SH-SY5Y (cell line): Measurements from ENCODE around the gene NRP1.

Experiments used
- GATA2 ChIP-seq: IDR thresholded peaks from 2 replicates; pipeline ENCODE4 v1.6.1; 2011; ENCODE audit warnings: mild to moderate bottlenecking, low read depth, low read length
- GATA3 ChIP-seq: IDR thresholded peaks from 2 replicates; pipeline ENCODE4 v1.6.1; 2011; ENCODE audit warnings: low read depth, mild to moderate bottlenecking, low read length, moderate library complexity

NRP1 gene

GRCh38 chr10:33180921-33181320 lies 153.5 kb downstream of the NRP1 start:
- TF ChIP-seq GATA3 (no peak), GATA2 (no peak)

DNA sequence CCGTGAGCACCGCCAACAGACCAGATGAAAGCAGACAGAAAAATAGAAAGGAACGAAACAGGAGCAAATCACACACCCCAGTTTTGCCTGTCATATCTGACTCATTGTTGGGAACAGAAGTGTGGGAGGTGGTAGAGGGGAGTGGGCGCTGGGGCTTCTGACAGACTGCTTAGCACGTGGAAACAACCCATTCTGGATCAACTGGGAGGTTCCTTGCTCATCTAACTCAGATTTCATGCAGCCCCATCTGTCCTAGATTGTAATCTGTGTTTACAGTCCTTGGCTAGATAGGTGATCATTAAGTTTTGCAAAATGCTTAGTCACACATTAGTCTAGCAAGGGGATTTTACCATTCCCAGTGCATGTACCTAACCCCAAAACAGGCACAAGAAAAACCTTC lies 154.1 kb downstream of the NRP1 start:
- TF ChIP-seq GATA2: no peak; the same call in 1 of the 2 replicates
- TF ChIP-seq GATA3: no peak

DNA sequence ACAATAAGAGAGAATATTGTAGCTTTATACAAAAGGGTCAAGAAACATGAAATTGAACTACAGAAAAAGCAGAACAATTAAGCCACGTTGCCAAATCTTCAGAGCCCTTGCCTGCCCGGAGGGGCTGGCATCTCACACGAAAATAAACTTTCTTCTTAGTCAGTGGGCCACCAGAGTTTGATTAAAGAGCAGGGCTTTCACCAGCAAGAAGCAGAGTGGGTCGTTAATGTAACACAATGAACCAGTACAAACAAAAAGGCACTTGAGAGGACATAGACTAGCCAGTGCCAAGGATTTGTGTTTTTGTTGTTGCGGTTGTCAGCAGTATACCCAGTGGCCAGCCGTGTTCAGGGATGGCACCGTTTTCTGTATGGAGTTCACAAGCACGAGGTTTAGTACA lies 155.4 kb downstream of the NRP1 start:
- no peak for TF ChIP-seq GATA3
- TF ChIP-seq GATA2: no peak

DNA sequence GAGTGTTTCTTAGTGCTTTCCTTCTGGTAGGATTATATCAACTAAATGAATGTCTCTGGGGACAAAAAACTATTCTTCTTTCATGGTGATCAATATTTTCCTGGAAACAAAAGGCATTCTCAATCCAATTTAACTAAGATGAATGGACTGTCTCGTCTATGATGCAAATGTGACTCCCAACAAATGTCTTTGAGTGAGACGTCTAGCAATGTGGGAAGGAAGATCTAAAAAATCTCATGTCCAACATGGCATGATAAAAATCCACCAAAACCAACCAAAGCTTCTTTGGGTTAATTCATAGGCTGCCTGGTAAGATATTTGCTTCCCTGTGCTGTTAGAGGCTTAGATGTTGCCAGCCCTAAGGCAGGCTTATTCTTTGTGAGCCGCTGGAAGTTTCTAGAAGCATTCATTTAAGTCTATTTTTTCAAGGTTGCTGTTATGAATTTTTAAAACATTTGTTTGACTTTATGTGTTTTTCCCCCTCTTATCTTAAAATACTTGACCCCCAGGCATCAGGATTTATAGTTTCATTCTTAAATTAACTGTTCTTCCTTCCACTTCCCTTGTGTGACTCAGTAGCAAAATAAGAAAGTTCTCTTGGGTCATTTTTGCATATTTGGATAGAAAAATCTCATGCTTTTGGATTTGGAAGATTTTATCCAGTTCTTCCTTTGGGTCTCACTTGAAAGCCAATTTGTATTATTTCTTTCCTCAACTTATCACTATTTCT lies 156.3 kb downstream of the NRP1 start:
- no peak for TF ChIP-seq GATA2

DNA sequence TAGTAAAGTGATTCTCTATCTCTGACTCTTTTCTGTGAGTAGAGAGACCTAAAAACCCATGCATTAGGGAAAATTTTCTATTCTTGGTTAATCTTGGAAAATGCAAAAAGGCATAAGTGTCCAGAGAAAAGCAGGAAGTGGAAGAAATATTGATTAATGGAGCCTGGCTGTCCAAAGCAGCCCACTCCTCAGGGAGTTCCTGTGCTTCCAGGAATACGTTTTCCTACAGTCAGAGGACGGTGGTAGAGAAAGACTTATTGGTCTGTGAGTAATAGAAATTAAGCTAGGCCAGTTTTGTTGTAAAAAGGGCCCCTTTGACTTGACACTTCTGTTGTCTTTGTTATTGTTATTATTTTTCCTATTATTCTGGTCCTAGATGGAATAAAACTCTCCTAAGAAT lies 157.8 kb downstream of the NRP1 start:
- TF ChIP-seq GATA3: no peak
- TF ChIP-seq GATA2: no peak

- no peak for TF ChIP-seq GATA2
- TF ChIP-seq GATA3: no peak
These were observed 159.6 kb downstream of the NRP1 start for GRCh38 chr10:33174674-33175434.

DNA sequence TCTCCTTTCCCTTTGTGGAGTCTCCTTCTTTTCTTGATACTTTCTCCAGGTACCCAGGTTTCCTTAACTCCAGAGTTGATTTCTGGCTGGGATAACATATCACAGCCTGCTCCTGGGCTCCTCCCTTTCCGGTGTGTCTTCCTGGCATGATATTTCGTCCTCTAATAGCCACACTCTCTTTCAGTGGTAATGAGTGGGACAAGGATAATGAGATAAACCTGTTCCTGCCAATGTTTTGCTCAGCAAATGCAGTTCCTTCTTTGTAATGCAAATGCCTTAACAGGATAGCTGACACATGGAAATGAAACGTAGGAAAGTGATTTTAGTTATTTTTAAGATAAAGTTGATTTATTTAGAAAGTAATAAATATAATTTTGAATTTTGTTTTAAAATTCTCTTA lies 168.6 kb downstream of the NRP1 start:
- no peak for TF ChIP-seq GATA3
- no peak for TF ChIP-seq GATA2

DNA sequence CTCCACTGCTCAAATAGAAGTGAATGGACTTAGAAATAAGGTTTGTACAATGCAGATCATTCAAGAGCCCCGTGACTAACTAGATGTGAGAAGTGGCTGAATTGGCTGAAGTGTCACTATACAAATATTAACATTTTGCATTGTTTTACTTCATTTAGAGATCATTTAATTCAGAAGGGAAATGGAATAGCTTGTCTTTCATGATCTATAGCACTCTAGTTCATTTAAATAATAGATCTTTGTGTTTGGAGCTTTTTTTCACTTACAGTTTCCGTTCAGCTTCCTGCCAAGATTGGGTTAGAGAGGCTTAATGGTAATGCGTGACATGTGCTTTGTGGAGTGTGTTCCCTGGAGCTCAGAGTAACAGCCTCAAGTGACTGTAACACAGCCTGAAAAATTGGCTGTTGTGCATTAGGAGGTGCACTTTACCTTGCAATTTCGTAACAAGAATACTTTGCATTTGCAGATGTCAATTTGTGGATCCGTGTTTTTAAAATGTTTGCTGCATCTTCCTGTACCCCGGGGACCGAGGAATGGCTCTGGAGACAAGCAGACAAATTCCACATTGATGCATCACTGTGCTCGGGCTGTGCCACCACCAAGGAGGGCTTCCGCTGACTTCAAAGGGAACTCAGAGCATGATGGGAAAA lies 170.3 kb downstream of the NRP1 start:
- no peak for TF ChIP-seq GATA2
- TF ChIP-seq GATA3: no peak

DNA sequence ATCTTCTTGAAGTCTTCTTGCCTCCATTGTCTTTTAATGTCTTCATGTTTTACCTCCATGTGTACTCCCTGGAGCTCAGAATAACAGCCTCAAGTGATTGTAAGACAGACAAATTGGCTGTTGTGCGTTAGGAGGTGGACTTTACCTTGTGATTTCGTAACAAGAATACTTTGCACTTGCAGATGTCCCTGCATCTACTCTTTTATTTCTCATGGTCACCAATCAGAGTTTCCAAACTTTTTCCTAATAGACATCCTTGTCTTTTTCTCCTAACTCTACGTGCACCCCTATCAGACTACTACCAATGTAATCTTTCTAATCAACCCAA lies 172.3 kb downstream of the NRP1 start:
- TF ChIP-seq GATA3 (no peak), GATA2 (no peak)

DNA sequence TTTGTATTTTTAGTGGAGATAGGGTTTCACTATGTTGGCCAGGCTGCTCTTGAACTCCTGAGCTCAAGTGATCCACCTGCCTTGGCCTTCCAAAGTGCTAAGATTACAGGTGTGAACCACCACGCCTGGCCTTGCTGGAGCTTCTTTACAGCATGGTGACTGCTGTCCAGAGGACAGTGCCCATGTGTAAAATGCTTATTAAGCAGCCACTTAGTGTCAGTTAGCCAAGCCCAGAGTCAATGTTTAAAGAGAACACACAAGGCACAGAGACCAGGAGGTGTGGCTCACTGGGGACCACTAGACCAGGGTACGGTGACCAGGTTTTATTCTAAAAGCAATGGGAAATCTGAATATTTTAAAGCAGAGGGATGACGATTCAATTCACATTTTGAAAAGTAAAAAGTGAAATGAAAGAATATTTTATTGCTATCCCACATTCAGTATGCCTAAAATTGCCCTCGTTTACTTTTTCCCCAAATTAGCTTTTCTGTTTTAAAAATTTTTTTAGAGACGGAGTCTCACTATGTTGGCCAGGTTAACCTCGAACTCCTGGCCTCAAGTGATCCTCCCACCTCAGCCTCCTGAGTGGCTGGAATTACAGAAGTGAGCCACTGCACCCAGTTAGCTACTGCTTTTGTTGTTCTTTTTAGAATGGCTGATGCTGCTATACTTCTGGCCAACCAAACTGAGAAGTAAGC lies 172.8 kb downstream of the NRP1 start:
- TF ChIP-seq GATA2 (no peak), GATA3 (no peak)

GRCh38 chr10:33160151-33160550 lies 174.3 kb downstream of the NRP1 start:
- TF ChIP-seq GATA2 (no peak), GATA3 (no peak)

DNA sequence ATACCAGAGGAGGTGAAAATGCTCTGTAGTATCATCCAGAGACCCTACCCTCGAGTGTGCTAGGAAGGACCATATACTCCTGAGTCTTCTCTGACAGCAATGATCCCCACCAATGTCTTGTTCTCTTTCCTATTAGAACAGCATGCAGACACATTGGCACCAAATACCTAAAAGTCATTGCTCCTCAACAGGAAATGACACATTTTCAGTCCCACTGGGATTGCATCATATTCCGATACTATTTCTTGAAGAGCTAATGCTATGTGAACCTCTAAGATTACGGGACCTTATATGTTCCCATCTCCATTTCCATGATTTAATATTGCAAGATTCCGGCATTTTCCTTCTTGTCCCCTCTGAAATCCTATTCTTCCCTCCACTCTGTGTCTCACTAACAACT lies 177.4 kb downstream of the NRP1 start:
- TF ChIP-seq GATA3 (no peak), GATA2 (no peak)

- no peak for TF ChIP-seq GATA3
- TF ChIP-seq GATA2: no peak
These were observed 178.5 kb downstream of the NRP1 start for GRCh38 chr10:33155720-33156638.
